Glutamatergic neuron (in vitro differentiated cells): ENCODE measurements around the gene IER3. TPM values are rescaled to one million over a fixed set of nuclear protein-coding genes. Genes with fewer than 3 reads are reported as not detected.
"Not testable (repeated sequence)": the region's sequence is repeated elsewhere in the genome, so short reads cannot be mapped to it uniquely, and the experiment has no call there.

Source experiments
- DNase-seq: peaks from one replicate; pipeline ENCODE4 v3.0.0; 2022
- H3K27ac Mint-ChIP-seq: one replicate; pipeline ENCODE4 v1.8.0; 2020; ENCODE audit warnings: mild to moderate bottlenecking, mixed read lengths, inconsistent platforms; ENCODE audit not compliant: unreplicated experiment
- H3K27me3 Mint-ChIP-seq: one replicate; pipeline ENCODE4 v1.8.0; 2020; ENCODE audit warnings: mild to moderate bottlenecking, moderate library complexity, mixed read lengths, inconsistent platforms; ENCODE audit not compliant: unreplicated experiment
- H3K36me3 Mint-ChIP-seq: one replicate; pipeline ENCODE4 v1.8.0; 2020; ENCODE audit warnings: mild to moderate bottlenecking, mixed read lengths, inconsistent platforms; ENCODE audit not compliant: unreplicated experiment
- H3K4me1 Mint-ChIP-seq: one replicate; pipeline ENCODE4 v1.8.0; 2020; ENCODE audit warnings: mild to moderate bottlenecking, low read depth, mixed read lengths, inconsistent platforms; ENCODE audit not compliant: unreplicated experiment
- H3K4me3 Mint-ChIP-seq: one replicate; pipeline ENCODE4 v1.8.0; 2020; ENCODE audit warnings: mild to moderate bottlenecking, mixed read lengths, inconsistent platforms; ENCODE audit not compliant: unreplicated experiment
- H3K9me3 Mint-ChIP-seq: one replicate; pipeline ENCODE4 v1.8.0; 2020; ENCODE audit warnings: mild to moderate bottlenecking, moderate library complexity, mixed read lengths, inconsistent platforms; ENCODE audit not compliant: unreplicated experiment
- CTCF ChIP-seq: fragments of 200-600 bp; sonication (generic); IDR thresholded peaks from one replicate; pipeline ENCODE4 v1.5.0; 2021; ENCODE audit not compliant: partially characterized antibody, unreplicated experiment
- total RNA-seq: library from RNA; stranded (reverse); fragmentation: NEBNext Ultra II Directional; extraction: Animal tissue kit (Norgen Biotek cat#: 25700); gene quantifications from one replicate; pipeline ENCODE4 v1.2.1, GENCODE V29; 2021; ENCODE audit not compliant: unreplicated experiment

The IER3 gene
- total RNA-seq, 1 donor from 2014 or later, result 13.5 TPM

- Mint-ChIP-seq H3K4me3 (peak overlapping the region; percentile 97), H3K36me3 (peaks cover 25% of the 10 kb centered on the region), H3K9me3 (peaks cover 37% of the 10 kb centered on the region), H3K27me3 (peaks cover 38% of the 10 kb centered on the region), H3K4me1 (peaks cover 15% of the 10 kb centered on the region), H3K27ac (peak overlapping the region; percentile 98)
- not testable (repeated sequence) for DNase-seq
- peak; percentile 32 for TF ChIP-seq CTCF
These were observed 26.3 kb downstream of the IER3 start for GRCh38 chr6:30717845-30718720.

GRCh38 chr6:30717129-30717844, 27.1 kb downstream of the IER3 start, which contains the start of gene MDC1:
MDC1 (minus strand) TSS chr6:30717281; CDS start chr6:30715175, 2,106 bp downstream.
- TF ChIP-seq CTCF, result peak; percentile 53
- Mint-ChIP-seq H3K9me3 (peaks cover 29% of the 10 kb centered on the region), H3K27ac (peak within 1 kb of the TSS; percentile 98), H3K4me1 (peaks cover 10% of the 10 kb centered on the region), H3K36me3 (peaks cover 23% of the 10 kb centered on the region), H3K4me3 (peak within 1 kb of the TSS; percentile 97), H3K27me3 (peaks cover 33% of the 10 kb centered on the region)
- peak; percentile 99 for DNase-seq

GRCh38 chr6:30716879-30717128, 27.5 kb downstream of the IER3 start:
- no peak for TF ChIP-seq CTCF
- peaks cover 25% of the 10 kb centered on the region for H3K9me3 Mint-ChIP-seq
- H3K36me3 Mint-ChIP-seq, result peaks cover 23% of the 10 kb centered on the region
- peak overlapping the region; percentile 98 for H3K27ac Mint-ChIP-seq
- peaks cover 33% of the 10 kb centered on the region for H3K27me3 Mint-ChIP-seq
- DNase-seq, result no peak
- peaks cover 10% of the 10 kb centered on the region for H3K4me1 Mint-ChIP-seq
- peak overlapping the region; percentile 97 for H3K4me3 Mint-ChIP-seq

- Mint-ChIP-seq H3K27me3 (peaks cover 21% of the 10 kb centered on the region), H3K9me3 (peaks cover 6% of the 10 kb centered on the region), H3K4me3 (no peak overlapping the region), H3K4me1 (peaks cover 10% of the 10 kb centered on the region), H3K36me3 (peaks cover 13% of the 10 kb centered on the region), H3K27ac (no peak overlapping the region)
- no peak for TF ChIP-seq CTCF
- no peak for DNase-seq
These were observed 30.1 kb downstream of the IER3 start for GRCh38 chr6:30714263-30714662.
